HuH-7.5 (cell line): ENCODE results near the gene EIF3A.
A peak's percentile ranks its signal among the peaks of the same experiment; 100 is the strongest.
"Not testable (repeated sequence)": the region's sequence is repeated elsewhere in the genome, so short reads cannot be mapped to it uniquely, and the experiment has no call there.

Experiments used
- DNase-seq: peaks from one replicate; pipeline ENCODE4 v3.0.0; 2011; ENCODE audit warnings: low spot score

EIF3A gene

GRCh38 chr10:119051775-119052174 lies 28.8 kb downstream of the EIF3A start:
- DNase-seq = no peak

GRCh38 chr10:119049777-119050176 lies 30.8 kb downstream of the EIF3A start:
- DNase-seq = no peak

DNA sequence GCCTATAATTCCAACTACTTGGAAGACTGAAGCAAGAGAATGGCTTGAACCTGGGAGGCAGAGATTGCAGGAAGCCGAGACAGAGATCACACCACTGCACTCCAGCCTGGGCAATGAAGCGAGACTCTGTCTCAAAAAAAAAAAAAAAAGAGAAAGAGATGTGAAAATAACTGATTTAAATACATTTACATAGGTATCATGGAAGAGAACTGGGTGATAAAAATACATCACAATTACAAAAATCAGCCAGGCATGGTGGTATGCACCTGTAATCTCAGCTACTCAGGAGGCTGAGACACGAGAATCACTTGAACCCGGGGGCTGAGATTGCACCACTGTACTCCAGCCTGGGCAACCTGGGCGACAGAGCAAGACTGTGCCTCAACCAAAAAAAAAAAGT lies 31.3 kb downstream of the EIF3A start:
- no peak for DNase-seq

- DNase-seq = no peak
These were observed 35.1 kb downstream of the EIF3A start for GRCh38 chr10:119045561-119045960.

GRCh38 chr10:119042169-119042568 lies 38.4 kb downstream of the EIF3A start:
- no peak for DNase-seq

DNA sequence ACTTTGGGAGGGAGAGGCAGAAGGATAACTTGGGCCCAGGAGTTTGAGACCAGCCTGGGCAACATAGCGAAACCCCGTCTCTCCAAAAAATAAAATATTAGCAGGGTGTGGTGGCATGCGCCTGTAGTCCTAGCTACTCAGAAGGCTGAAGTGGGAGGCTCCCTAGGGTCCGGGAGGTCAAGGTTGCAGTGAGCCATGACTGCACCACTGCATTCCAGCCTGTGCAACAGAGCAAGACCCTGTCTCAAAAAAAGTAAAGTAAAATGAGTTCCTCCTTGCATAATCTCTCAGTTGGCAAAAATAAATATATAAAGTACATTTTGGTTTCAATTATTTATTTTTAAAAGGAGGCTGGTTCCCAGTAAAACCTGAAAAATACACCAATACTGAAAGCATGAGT lies 39.3 kb downstream of the EIF3A start:
- DNase-seq = no peak

- no peak for DNase-seq
These were observed 41.5 kb downstream of the EIF3A start for GRCh38 chr10:119039161-119039560.

DNA sequence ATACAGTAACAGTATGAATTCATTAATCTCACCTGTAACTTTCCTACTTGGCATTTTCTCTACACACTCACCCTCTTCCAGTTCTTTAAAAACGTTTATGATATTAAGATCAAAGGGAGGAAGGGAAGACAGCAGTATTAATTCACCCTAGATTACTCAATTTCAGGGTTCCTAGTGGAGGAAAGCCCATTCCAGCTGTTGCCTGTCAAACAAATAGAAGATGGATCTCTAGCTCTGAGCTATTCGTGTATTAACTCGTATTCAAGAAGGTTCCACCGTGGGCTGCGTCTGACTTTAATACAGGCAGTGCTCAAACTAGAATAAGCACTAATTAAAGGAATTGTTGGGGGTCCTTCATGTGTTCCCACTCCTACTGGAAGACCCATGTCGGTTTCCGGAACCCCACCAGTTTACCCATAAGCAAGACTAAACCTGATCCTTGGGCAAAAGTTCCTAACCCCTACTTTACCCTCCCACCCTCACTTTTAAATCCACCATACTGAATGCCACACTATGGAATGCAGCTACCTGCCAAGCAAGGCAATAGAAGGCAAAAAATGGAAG lies 49.0 kb downstream of the EIF3A start:
- no peak for DNase-seq

DNA sequence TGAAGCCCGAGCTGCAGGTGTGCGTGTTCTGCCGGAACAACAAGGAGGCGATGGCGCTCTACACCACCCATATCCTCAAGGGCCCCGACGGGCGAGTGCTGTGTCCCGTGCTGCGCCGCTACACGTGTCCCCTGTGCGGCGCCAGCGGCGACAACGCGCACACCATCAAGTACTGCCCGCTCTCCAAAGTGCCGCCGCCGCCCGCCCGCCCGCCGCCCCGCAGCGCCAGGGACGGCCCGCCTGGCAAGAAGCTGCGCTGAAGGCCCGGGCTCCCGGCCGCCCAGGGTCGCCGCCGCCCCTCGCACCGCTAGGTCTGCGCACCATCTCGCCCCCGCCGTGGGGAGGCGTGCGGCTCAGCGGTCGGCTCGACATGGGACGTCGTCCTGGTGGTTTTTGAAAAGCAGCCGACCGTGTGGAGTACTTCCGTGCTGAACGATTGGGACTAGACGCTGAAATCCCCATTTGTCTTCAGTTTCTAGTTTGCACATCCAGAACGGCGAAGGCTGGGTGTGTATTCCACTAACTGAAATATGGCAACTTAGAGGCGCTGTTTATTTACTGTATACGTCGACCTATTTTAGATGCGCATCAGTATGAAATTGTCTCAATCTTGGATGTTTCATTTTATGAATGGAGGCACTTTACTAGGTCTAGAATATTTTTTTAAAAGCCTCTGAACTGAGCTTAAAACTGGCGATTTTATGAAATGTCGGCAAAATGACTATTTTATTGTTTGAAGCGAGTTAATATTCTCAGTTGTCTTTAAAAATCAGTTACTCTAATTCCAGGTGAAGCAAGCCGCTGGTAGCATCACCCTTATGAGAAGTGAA lies 50.0 kb downstream of the EIF3A start:
- peak; percentile 46 for DNase-seq

DNA sequence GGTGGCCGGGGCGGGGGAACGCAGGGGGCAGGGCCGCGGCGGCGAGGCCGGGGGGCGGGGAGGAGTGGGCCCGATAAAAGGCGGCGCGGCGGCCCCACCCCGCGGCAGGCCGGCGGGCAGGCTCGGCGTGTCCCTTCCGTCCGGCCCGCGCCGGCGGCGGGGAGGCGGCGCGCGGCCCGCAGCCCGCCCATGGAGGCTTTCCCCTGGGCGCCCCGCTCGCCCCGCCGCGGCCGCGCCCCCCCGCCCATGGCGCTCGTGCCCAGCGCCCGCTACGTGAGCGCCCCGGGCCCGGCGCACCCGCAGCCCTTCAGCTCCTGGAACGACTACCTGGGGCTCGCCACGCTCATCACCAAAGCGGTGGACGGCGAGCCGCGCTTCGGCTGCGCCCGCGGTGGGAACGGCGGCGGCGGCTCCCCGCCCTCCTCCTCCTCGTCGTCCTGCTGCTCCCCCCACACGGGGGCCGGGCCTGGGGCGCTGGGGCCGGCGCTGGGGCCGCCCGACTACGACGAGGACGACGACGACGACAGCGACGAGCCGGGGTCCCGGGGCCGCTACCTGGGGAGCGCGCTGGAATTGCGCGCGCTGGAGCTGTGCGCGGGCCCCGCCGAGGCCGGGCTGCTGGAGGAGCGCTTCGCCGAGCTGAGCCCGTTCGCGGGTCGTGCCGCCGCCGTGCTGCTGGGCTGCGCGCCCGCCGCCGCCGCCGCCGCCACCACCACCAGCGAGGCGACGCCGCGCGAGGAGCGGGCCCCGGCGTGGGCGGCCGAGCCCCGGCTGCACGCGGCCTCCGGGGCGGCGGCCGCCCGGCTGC lies 50.8 kb downstream of the EIF3A start, which contains the start of gene NANOS1:
TSS of gene NANOS1 (plus strand) at position 102 of the 808 bp plus-strand sequence. CDS start at position 190, 88 bp downstream.
- DNase-seq = peak; percentile 29

DNA sequence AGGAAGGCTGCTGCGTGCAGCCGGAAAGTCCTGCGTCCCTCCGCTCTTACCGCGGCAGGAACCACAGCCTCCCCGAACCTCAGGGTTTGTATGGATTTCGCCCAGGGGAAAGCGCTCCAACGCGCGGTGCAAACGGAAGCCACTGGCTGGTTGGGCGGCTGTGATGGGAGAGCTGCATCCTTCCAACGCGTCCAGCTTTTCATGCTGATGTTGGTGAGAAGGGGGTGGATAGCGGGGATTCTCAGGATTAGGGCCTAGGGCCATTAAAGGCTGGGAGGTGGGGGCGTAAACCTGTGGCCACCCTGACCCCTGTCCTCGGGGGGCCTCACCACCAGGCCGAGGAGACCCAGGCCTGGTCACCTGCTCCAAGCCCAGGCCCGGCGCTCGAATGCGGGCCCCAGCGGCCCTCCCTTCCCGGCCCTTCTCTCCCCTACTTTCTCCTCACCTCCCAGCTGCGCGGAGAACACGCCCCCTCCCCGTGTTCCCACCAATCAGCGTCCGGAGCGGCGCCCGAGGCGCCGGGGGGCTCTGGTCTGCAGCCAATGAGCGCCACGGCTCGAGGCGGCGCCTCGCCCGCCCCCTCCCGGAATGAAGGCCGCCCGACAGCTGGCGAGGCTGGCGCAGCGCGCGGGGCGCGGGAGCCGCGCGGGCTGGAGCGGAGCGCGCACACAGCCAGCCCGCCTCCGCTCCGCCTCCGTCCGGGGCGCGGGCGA lies 51.6 kb downstream of the EIF3A start:
- DNase-seq = peak; percentile 91

DNA sequence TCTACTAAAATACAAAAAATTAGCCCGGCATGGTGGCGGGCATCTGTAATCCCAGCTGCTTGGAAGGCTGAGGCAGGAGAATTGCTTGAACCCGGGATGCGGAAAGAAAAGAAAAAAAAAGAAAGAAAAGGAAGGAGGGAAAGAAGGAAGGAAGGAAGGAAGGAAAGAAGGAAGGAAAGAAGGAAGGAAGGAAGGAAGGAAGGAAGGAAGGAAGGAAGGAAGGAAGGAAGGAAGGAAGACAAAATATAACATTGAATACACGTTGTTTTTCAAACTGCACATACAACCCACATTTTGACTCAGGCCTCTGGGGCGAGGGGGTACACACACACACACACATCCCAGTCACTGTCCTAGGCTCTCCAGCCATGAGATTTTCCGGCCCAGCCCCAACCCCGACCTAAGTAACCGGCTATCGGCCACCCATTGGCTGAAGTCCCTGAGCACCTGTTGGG lies 52.1 kb downstream of the EIF3A start:
- DNase-seq = not testable (repeated sequence)

GRCh38 chr10:119026301-119027110 lies 54.1 kb downstream of the EIF3A start:
- no peak for DNase-seq

- no peak for DNase-seq
These were observed 54.8 kb downstream of the EIF3A start for GRCh38 chr10:119025776-119026175.

DNA sequence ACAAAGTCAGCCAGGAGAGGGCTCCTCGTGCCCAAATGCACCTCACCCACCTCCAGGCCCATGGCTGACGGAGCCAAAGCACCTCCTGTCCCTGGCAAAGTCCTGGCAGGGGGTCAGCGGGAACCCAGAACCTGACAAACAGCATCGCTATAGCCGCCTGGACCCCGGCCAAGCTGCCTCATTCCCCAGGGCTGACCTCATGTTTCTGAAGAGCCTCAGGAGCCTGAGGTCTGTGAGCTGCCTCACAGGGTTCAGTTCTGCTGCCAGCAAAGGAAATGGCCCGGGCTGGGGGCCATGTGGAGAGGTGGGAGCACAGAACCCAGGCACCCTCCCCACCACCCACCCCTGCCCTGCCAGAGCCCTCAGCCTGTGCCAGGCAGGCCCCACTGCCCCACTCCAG lies 55.3 kb downstream of the EIF3A start:
- DNase-seq = peak; percentile 40

- no peak for DNase-seq
These were observed 55.7 kb downstream of the EIF3A start for GRCh38 chr10:119024882-119025281.

GRCh38 chr10:119023553-119023868 lies 57.1 kb downstream of the EIF3A start:
- no peak for DNase-seq

DNA sequence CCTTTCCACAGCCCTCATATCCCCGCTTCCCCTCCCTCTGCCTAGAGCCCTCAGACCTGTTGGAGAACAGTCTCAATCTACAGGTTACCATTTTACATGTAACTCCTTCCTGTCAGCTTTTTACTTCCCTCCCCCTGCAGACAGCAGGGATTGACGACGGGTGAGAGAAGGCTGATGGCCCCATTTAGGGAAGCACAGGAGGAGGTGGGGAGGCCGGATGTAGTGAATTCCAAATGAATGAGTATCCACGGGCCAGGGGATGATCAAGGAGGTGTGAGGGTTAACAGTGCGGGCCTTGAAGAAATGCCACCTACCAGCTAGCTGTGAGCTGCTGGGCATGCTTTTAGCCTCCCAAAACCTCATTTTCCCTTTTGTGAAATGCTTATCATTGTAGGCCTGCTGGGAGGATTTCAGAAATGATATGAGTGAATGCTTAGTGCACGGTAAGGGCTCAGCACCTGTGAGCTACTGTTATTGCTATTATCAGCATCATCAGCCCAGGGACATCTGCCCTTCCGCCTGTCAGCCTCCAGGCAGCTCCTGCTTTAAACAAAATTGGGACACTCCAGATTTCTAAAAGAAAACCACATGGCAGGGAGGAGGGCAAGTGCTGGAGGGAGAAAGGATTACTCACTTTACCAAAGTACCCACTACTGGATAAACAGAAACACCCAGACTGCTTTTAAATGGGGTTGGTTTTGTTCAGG lies 57.6 kb downstream of the EIF3A start:
- DNase-seq = no peak

- no peak for DNase-seq
These were observed 60.0 kb downstream of the EIF3A start for GRCh38 chr10:119020627-119020946.

DNA sequence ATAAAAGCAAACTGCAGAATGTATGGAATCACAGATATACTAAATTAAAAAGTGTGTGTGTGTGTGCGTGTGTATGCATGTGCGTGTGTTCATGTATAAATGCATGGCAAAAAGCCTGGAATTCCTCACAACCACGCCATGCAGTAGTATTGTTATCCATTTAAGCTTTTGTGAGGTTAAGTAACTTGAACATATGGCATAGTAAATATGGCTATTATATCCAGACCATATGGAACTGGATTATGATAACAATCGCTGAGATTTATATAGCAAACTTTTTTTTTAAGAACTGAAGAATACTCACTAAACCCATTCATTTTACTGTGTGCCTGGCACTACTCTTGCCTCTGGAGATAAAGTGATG lies 73.4 kb downstream of the EIF3A start:
- DNase-seq = no peak
